RPMI8226 (cell line): ENCODE data around the gene EVL.

Experiments used
- DNase-seq: peaks from one replicate; pipeline ENCODE4 v3.0.0-alpha.2; 2015

Gene EVL

GRCh38 chr14:100114109-100114765, 49.0 kb downstream of the EVL start:
- DNase-seq: no peak

GRCh38 chr14:100115236-100115635, 50.0 kb downstream of the EVL start:
- no peak for DNase-seq

GRCh38 chr14:100115726-100116125, 50.5 kb downstream of the EVL start:
- DNase-seq: no peak

- DNase-seq: no peak
These were observed 50.9 kb downstream of the EVL start for GRCh38 chr14:100116134-100116533.

- DNase-seq: no peak
These were observed 51.8 kb downstream of the EVL start for GRCh38 chr14:100117026-100117425.

GRCh38 chr14:100117633-100118395, 52.6 kb downstream of the EVL start:
- peak; percentile 40 for DNase-seq

- DNase-seq: no peak
These were observed 53.3 kb downstream of the EVL start for GRCh38 chr14:100118396-100119011.

GRCh38 chr14:100119251-100119650, 54.0 kb downstream of the EVL start:
- DNase-seq: no peak

- DNase-seq: no peak
These were observed 55.5 kb downstream of the EVL start for GRCh38 chr14:100120522-100121269.

- DNase-seq: no peak
These were observed 56.6 kb downstream of the EVL start for GRCh38 chr14:100121643-100122480.

- no peak for DNase-seq
These were observed 57.4 kb downstream of the EVL start for GRCh38 chr14:100122481-100123223.

- no peak for DNase-seq
These were observed 58.4 kb downstream of the EVL start for GRCh38 chr14:100123618-100124017.

- peak; percentile 84 for DNase-seq
These were observed 59.4 kb downstream of the EVL start for GRCh38 chr14:100124551-100125088.

GRCh38 chr14:100126401-100126800, 61.2 kb downstream of the EVL start:
- no peak for DNase-seq

GRCh38 chr14:100127853-100128455, 62.7 kb downstream of the EVL start:
- no peak for DNase-seq

- no peak for DNase-seq
These were observed 63.5 kb downstream of the EVL start for GRCh38 chr14:100128688-100129087.

GRCh38 chr14:100129161-100129589, 64.0 kb downstream of the EVL start:
- DNase-seq: no peak

GRCh38 chr14:100130521-100130920, 65.3 kb downstream of the EVL start:
- DNase-seq: no peak

- DNase-seq: no peak
These were observed 66.0 kb downstream of the EVL start for GRCh38 chr14:100131181-100131580.

- no peak for DNase-seq
These were observed 67.1 kb downstream of the EVL start for GRCh38 chr14:100132161-100132902.
